ENCODE results near the gene METTL9. TPM values are rescaled to one million over a fixed set of nuclear protein-coding genes. Genes with fewer than 3 reads are reported as not detected.
"Not testable (repeated sequence)": the region's sequence is repeated elsewhere in the genome, so short reads cannot be mapped to it uniquely, and the experiment has no call there.

METTL9 gene
- total and polyA plus RNA-seq, 12 donors = 35.7 to 398 (median 212) TPM

DNA sequence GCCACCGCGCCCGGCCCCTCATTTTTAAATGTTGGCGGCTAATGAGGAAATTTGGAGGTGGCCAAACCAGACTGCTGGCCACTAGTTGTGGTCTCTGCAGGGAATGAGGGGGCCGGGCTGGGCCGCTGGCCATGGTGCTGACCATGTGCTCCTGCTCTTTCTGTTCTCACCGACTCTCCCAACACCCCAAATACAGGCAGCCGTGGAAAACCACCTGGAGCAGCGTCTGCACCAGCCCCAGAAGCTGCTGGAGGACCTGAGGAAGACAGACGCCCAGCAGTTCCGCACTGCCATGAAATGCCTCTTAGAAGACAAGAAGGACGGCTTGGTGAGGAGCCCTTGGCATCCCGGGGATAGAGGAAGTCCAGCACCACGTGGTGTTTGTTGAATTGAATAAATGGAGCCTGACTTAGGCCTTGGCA, 85.7 kb downstream of the METTL9 start:
- Histone ChIP-seq H3K9me3 (replicated peaks in 1 of 3) (no peaks in the 10 kb centered on the region), H3K27ac (no peak overlapping the region), H3K27me3 (no peaks in the 10 kb centered on the region), H3K4me3 (no peak overlapping the region), H3K4me1 (replicated peaks in 1 of 2) (no peaks in the 10 kb centered on the region), H3K36me3 (replicated peaks in 1 of 2) (no peaks in the 10 kb centered on the region)
- WGBS, 4 donors = 56 to 72% (median 60%) methylated on average over 12 to 14 of the region's 14 CpGs
- intact Hi-C loops (cut with DNase I) = no loop called here
- TF ChIP-seq, protein P1, sequence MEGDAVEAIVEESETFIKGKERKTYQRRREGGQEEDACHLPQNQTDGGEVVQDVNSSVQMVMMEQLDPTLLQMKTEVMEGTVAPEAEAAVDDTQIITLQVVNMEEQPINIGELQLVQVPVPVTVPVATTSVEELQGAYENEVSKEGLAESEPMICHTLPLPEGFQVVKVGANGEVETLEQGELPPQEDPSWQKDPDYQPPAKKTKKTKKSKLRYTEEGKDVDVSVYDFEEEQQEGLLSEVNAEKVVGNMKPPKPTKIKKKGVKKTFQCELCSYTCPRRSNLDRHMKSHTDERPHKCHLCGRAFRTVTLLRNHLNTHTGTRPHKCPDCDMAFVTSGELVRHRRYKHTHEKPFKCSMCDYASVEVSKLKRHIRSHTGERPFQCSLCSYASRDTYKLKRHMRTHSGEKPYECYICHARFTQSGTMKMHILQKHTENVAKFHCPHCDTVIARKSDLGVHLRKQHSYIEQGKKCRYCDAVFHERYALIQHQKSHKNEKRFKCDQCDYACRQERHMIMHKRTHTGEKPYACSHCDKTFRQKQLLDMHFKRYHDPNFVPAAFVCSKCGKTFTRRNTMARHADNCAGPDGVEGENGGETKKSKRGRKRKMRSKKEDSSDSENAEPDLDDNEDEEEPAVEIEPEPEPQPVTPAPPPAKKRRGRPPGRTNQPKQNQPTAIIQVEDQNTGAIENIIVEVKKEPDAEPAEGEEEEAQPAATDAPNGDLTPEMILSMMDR (IDR thresholded peaks at IDR 0.05) = no peak
- no peak for TF ChIP-seq POLR2A (IDR thresholded peaks at IDR 0.05)
- DNase-seq = no peak

DNA sequence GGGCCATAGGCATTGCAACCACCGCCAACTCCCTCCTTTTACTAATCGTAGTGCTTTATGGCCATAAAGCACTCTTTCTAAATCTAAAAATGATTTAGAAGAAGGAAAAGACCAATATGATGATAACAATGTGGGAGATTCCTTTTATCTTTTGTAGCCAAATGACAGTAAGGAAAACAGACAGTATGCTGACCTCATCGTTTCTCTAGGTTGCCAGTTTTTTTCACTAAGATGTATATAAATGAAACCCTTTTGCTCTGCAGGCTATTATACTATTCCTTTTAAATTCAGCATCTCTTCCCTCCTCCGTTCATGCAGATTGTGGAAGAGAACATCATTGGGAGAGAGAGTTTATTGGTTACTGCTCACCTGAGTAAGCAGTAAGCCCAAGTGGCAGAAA, 89.7 kb downstream of the METTL9 start:
- Histone ChIP-seq H3K9me3 (replicated peaks in 1 of 3) (no peaks in the 10 kb centered on the region), H3K27me3 (no peaks in the 10 kb centered on the region), H3K4me3 (no peak overlapping the region), H3K36me3 (replicated peaks in 1 of 2) (no peaks in the 10 kb centered on the region), H3K4me1 (replicated peaks in 1 of 2) (no peaks in the 10 kb centered on the region), H3K27ac (no peak overlapping the region)
- no peak for TF ChIP-seq POLR2A (IDR thresholded peaks at IDR 0.05)
- no peak for DNase-seq
- 63 to 75% (median 67%) methylated on average over 4 of the region's 4 CpGs for WGBS, 4 donors
- intact Hi-C loops (cut with DNase I) = no loop called here

DNA sequence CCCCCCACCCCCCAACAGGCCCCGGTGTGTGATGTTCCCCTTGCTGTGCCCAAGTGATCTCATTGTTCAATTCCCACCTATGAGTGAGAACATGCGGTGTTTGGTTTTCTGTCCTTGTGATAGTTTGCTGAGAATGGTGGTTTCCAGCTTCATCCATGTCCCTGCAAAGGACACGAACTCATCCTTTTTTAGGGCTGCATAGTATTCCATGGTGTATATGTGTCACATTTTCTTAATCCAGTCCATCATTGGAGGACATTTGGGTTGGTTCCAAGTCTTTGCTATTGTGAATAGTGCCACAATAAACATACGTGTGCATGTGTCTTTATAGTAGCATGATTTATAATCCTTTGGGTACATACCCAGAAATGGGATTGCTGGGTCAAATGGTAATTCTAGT, 91.6 kb downstream of the METTL9 start:
- H3K36me3 ChIP-seq (replicated peaks in 1 of 2); H3K27me3 ChIP-seq; H3K4me3 ChIP-seq; H3K27ac ChIP-seq; DNase-seq; H3K4me1 ChIP-seq (replicated peaks in 1 of 2); H3K9me3 ChIP-seq (replicated peaks in 1 of 3); intact Hi-C loops (cut with DNase I): not testable (repeated sequence)
- WGBS, 4 donors = 69 to 84% (median 79%) methylated on average over 4 of the region's 4 CpGs

- Histone ChIP-seq H3K36me3 (replicated peaks in 1 of 2) (no peaks in the 10 kb centered on the region), H3K4me1 (replicated peaks in 1 of 2) (peaks cover 11 to 13% of the 10 kb centered on the region in 2 donors), H3K4me3 (no peak overlapping the region), H3K27ac (no peak overlapping the region), H3K27me3 (no peaks in the 10 kb centered on the region), H3K9me3 (replicated peaks in 1 of 3) (no peaks in the 10 kb centered on the region)
- intact Hi-C loops (cut with DNase I) = no loop called here
- no peak for DNase-seq
- 88 to 89% (median 89%) methylated on average over 4 of the region's 4 CpGs for WGBS, 4 donors
- no peak for TF ChIP-seq POLR2A (IDR thresholded peaks at IDR 0.05)
- TF ChIP-seq, protein P1 (IDR thresholded peaks at IDR 0.05) = no peak
These were observed 95.2 kb downstream of the METTL9 start for GRCh38 chr16:21694609-21695008.

DNA sequence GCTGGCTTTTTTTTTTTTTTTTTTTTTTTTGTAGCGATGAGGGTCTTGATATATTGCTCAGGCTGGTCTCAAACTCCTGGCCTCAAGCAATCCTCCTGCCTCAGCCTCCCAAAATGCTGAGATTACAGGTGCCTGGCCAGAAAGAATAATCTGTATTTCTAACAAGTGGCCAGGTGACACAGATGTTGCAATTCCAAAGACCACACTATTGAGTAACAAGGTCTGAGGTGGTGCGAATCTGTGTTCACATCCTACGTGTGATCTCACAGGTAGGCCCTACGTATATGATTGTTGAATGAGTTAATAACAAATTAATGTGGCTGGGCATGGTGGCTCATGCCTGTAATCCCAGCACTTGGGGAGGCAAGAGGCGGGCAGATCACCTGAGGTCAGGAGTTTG, 97.7 kb downstream of the METTL9 start:
- Histone ChIP-seq H3K27me3 (no peaks in the 10 kb centered on the region), H3K4me1 (replicated peaks in 1 of 2) (peaks cover 11 to 13% of the 10 kb centered on the region in 2 donors), H3K36me3 (replicated peaks in 1 of 2) (no peaks in the 10 kb centered on the region), H3K4me3 (no peak overlapping the region), H3K9me3 (replicated peaks in 1 of 3) (no peaks in the 10 kb centered on the region), H3K27ac (no peak overlapping the region)
- no peak for DNase-seq
- 91 to 95% (median 94%) methylated on average over 2 to 5 of the region's 5 CpGs for WGBS, 4 donors
- no peak for TF ChIP-seq POLR2A (IDR thresholded peaks at IDR 0.05)
- TF ChIP-seq, protein P1 (IDR thresholded peaks at IDR 0.05) = no peak
- intact Hi-C loops (cut with DNase I) = no loop called here
